ENCODE measurements around the gene SLC12A6.
"Not testable (repeated sequence)": the region's sequence is repeated elsewhere in the genome, so short reads cannot be mapped to it uniquely, and the experiment has no call there.

SLC12A6 gene

GRCh38 chr15:34357653-34358052 is 20.1 kb upstream of the SLC12A6 start:
- DNase-seq (ENCODE audit: low read depth, low spot score) = no peak

- no peak for DNase-seq (ENCODE audit: low read depth, low spot score)
Measured at GRCh38 chr15:34355241-34355640, 17.7 kb upstream of the SLC12A6 start.

DNA sequence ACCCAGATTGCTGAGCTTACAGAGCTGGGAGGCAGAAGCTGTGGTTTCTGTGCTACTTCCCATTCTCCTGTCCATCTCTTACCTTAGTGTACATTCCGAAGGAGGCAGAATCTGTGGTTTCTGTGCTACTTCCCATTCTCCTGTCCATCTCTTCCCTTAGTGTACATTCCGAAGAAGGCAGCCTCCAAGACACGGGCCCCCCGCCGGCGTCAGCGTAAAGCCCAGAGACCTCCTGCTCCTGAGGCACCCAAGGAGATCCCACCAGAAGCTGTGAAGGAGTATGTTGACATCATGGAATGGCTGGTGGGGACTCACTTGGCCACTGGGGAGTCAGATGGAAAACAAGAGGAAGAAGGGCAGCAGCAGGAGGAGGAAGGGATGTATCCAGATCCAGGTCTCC is 16.7 kb upstream of the SLC12A6 start:
- DNase-seq (ENCODE audit: low read depth, low spot score) = no peak

DNA sequence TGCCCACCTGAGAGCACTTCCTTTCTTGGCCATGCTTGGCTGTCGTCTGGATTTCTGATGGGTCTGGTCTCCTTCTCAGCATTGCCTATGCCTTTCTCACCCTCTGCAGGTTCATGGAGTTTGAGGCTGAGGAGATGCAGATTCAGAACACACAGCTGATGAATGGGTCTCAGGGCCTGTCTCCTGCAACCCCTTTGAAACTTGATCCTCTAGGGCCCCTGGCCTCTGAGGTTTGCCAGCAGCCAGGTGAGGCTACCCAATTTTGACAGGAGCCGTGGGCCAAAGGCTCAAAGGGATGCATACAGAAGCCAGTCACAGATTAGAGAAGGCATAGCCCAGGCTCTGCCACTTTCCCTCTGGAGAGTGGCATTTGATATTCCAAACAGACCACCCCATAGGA is 16.0 kb upstream of the SLC12A6 start:
- DNase-seq (ENCODE audit: low read depth, low spot score) = no peak

DNA sequence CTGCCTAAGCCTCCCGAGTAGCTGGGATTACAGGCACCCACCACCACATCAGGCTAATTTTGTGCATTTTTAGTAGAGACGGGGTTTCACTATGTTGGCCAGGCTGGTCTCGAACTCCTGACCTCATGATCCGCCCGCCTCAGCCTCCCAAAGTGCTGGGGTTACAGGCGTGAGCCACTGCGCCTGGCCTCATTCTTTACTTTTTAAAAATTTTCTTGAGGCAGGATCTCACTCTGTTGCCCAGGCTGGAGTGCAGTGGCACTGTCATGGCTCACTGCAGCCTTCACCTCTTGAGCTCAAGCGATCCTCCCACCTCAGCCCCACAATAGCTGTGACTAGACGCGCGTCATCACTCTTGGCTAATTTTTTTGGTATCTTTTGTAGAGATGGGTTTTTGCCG is 15.4 kb upstream of the SLC12A6 start:
- not testable (repeated sequence) for DNase-seq (ENCODE audit: low read depth, low spot score)

DNA sequence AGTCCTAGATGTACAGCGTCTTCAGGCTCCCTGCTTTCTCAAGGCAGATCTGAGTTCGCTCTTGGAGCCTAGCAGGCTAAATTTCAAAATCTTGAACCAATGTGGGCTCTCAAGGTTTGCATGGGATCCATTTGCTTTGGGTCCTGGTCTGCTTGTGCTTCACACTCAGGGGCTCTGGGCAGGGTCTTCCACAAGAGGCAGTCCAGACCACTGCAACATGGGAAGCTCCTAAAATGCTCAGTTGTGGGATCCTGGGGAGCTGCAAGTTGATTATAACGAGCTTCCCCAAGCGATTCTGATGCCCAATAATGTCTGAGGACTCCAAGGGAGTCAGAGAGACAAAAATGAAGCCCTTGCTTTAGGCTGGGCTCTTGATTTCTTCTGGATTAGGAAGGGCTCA is 12.2 kb upstream of the SLC12A6 start:
- DNase-seq (ENCODE audit: low read depth, low spot score) = no peak

- no peak for DNase-seq (ENCODE audit: low read depth, low spot score)
Measured at GRCh38 chr15:34348735-34349300, 11.2 kb upstream of the SLC12A6 start.

GRCh38 chr15:34347951-34348638 is 10.5 kb upstream of the SLC12A6 start:
- DNase-seq (ENCODE audit: low read depth, low spot score) = no peak

- no peak for DNase-seq (ENCODE audit: low read depth, low spot score)
Measured at GRCh38 chr15:34342737-34343575, 5.4 kb upstream of the SLC12A6 start, which contains the start of the genes NOP10 and NUTM1. NOP10 (minus strand) TSS chr15:34343136; CDS start chr15:34343073, 63 bp downstream. NUTM1 (plus strand) TSS chr15:34343315; CDS start chr15:34343697, 382 bp downstream.

DNA sequence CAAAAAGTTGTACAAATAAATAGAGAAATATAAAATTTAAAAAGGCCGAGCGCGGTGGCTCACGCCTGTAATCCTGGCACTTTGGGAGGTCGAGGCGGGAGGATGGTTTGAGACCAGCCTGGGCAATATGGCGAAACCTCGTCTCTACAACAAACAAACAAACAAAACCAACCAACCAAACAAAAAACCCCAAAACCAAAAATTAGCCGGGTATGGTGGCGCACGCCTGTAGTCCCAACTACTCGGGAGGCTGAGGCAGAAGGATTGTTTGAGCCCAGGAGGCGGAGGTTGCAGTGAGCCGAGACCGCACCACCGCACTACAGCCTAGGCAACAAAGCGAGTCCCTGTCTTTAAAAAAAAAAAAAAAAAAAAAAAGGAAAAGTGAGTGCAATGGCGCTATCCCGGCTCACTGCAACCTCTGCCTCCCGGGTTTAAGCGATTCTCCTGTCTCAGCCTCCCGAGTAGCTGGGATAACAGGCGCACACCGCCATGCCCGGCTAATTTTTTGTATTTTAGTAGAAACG is 4.7 kb upstream of the SLC12A6 start:
- DNase-seq (ENCODE audit: low read depth, low spot score) = not testable (repeated sequence)

DNA sequence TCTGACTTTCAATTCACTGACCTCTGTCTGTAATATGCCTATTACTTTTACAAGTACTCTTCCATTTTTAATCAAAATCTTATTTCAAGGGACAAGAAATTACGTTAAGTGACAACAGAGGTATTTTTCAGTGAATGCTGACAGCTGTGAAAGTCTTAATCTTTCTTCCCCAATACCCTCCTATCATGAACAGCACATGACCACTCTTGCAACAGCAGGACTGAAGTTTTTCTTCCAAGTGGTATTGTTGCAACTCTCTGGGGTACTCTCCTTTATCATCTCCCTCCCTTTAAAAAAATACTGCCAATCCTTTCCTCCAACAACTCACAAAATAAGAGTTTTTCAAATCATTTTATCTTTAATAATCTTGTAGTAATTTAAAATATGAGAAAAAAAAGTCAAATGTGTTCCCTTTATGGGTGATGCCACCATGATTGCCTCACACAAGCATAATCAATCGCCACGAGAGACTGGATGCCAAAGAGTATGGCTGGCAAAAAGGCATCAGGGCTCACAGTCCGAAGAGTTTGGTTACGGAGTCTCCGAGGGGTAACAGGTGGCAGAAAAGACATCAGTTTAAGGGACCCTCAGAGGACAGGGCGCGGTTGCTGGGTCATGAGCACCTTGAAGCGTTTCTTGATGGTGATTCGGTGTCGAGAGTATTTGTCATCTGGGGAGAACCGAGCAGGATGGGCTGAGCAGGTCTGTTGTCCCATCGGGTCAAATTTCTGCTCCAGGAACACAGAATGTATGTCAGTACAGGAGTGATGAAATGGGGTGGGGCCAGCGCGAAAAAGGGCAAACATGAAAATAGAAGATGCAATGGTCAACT is 4.0 kb upstream of the SLC12A6 start:
- no peak for DNase-seq (ENCODE audit: low read depth, low spot score)

GRCh38 chr15:34339946-34340345 is 2.4 kb upstream of the SLC12A6 start:
- no peak for DNase-seq (ENCODE audit: low read depth, low spot score)

DNA sequence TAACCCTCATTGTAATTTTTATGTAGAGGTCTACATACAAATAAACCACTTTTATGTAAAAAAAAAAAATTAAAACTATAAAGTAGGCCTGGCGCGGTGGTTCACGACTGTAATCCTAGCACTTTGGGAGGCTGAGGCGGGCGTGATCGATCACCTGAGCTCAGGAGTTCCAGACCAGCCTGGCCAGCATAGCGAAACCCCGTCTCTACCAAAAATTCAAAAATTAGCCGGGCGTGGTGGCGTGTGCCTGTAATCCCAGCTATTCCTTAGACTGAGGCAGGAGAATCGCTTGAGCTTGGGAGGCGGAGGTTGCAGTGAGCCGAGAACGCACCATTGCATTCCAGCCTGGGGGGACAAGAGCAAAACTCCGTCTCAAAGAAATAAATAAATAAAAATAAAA is 766 bp upstream of the SLC12A6 start:
- DNase-seq (ENCODE audit: low read depth, low spot score) = no peak

- no peak for DNase-seq (ENCODE audit: low read depth, low spot score)
Measured at GRCh38 chr15:34336991-34337556, 507 bp downstream of the SLC12A6 start.

GRCh38 chr15:34336231-34336990 is 1.2 kb downstream of the SLC12A6 start:
- no peak for DNase-seq (ENCODE audit: low read depth, low spot score)

DNA sequence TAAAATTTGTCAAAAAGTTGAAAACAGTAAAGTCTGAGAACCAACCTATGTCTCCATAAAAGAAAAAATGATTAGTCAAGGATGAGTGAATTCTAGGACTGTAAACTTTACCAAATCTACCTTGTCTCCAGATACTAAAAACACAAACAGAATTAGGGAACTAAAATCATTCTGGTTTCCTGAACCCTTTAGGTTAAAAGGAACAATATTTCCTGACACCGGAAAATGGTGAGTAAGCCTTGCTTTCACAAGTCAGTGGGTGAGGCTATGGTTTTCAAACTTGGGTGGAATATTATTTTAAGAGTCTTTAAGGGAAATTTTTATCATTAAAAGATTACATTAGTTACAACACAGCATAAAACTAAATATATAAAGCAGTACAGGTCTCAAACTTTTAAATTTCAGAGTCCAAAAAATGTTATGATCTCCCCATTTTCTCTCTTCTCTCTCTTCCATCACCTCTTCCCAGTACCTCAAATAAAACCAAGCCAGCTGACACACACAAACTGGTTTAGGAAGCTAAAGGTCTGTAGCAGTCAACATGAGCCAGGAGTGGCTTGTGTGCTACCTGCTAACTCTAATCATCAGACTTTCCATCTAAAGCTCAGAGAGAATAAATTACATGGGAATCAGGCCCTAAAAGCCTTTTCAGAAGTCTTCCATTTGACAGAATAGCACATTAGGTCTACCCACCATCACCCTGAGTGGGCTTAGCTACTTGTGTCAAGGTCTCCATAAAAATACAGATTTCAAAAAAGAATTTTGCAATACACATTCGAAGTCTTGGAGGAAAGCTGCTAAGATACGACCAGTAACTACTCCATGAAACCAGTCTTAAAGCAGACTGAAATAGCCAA is 2.2 kb downstream of the SLC12A6 start:
- no peak for DNase-seq (ENCODE audit: low read depth, low spot score)

GRCh38 chr15:34334672-34335071 is 2.9 kb downstream of the SLC12A6 start:
- no peak for DNase-seq (ENCODE audit: low read depth, low spot score)

DNA sequence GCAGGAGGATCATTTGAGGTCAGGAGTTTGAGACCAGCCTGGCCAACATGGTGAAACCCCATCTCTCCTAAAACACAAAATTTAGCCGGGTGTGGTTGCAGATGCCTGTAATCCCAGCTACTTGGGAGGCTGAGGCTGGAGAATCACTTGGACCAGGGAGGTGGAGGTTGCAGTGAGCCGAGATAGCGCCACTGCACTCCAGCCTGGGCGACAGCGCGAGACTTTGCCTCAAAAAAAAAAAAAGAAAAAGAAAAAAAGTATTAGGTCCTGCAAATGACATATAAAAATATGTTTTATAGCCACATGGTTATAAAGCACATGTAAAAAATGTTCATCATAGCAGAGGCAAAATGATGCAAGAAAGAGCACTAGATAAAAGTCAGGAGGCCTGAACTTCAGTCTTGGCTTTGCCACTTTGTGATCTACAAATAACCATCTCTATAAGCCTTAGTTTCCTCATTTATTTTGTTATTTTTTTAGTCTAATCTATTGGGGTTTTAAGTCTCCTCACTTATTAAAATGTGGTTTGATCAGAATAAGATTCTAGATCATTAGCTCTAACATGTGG is 4.9 kb downstream of the SLC12A6 start:
- no peak for DNase-seq (ENCODE audit: low read depth, low spot score)

DNA sequence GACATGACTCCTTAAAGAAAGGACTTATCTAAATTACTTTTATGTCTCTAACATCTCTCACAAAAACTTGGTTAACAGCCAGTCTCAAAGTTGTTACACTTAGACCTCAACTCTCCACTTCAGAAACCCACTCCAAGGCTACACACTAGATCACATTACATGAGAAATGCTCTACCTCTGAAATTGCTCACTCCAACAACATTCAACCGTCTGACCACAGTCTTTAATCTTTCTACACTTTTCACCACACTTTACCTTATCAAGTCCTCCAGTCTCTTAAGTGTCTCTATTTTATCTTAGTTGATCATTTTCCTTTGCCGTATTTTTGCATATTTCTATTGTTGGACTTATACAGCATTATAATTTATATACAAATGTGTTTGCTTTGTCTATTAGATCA is 5.8 kb downstream of the SLC12A6 start:
- no peak for DNase-seq (ENCODE audit: low read depth, low spot score)

Data from iPS DF 19.7 (cell line).